KG1 (cell line): ENCODE results near the gene SIX1.

Source experiments
- DNase-seq: peaks from one replicate; lab custom pipeline; 2025; lab: John Stamatoyannopoulos, UW

SIX1 gene

DNA sequence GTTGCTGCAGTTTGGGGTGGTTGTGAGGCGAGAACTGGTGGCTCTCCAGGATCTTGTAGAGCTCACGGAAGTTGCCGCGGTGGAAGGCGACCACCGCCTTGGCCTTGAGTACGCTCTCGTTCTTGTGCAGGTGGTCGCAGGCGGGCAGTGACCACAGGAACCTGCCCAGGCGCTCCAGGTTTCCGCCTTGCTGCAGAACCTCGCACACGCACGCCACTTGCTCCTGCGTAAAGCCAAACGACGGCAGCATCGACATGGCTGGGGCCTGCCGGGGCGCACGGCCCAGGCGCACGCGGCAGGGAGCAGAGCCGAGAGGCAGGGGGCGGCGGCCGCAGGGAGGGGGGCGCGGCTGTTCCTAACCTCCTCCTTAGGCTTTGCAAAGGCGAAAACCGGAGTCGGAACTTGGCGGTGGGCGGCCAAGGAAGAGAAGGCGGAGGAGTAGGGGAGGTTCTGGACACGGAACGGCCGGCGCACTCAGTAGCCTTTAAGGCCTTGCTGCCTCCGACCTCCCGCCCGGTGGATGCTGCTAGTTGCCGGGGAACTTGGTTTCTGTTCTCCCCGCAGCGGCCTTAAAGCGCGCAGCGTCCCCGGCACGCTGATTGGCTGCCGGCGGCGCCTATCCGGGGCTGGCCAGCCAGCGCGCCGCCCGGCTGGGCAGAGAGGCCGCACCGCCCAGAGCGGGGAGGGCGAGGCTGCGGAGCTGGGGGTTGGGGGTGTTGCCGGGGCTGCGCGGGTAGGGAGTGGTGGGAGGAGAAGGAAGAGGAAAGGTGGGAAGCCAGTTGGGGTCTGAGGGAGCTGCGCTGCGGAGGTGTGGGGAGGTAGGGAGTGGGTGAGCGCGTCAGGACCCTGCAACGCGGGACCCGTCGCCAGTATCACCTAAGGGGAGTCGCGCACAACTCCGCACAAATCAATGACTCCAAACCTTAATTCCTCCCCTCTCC, at the start of gene SIX1:
Gene SIX1, minus strand, starts transcription at position 544 of the 941 bp plus-strand sequence. Its CDS starts 288 bp downstream, at position 256.
- no peak for DNase-seq

DNA sequence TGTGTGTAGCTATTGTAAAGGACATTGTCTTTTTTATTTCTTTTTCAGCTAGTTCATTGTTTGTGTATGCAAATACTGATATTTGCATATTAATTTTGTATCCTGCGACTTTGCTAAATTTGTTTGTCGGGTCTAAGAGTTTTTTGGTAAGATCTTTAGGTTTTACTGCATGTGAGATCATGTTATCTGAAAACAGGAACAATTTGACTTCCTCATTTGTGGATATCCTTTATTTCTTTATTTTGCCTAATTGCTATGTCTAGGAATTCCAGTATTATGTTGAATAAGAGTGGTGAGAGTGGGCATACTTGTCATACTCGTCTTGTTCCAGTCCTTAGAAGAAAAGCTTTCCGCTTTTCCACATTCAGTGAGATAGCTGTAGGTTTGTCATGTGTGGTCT, 46.0 kb upstream of the SIX1 start:
- no peak for DNase-seq

DNA sequence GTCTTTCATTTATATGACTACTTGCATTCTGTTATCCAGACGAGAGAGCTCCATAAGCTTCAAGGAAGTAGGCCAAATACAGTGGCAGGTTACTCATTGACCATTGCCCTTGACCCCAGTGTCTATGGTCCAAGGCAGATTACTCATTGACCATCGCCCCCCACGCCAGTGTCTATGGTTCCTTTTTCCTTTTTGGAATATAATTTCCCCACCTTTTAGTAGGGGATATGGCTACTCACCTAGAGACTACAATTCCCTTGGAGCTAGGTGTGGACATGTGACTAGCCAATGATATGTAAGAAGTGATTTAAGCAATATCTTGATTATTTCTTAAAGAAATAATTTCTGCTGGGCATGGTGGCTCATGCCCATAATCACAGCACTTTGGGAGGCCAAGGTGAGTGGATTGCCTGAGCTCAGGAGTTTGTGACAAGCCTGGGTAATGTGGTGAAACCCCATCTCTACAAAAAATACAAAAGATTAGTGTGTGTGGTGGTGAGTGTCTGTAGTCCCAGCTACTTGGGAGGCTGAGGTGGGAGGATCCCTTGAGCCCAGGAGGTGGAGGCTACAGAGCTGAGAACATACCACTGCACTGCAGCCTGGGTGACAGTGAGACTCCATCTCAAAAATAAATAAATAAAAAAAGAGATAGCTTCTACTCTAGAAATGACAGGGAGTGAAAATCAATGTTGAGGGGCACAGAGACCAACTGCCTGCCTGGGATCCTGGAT, 42.3 kb upstream of the SIX1 start:
- DNase-seq: no peak

DNA sequence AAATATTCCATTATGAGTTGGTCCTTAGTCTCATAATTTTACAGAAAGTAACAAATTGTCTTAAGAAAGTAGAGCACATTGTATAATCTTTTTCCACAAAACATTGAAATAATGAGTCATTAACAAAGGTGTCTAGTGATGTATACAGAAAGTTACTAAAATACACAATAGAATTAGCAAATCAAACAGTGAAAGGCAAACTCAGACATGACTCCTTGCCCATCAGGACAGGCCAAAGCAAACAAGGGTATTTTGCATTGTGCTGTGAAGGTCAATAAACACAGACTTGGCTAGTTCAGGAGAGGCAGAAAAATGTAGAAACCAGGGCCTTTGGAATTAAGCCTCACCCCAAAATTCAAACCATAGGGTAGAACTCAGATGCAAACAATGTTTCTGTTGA, 37.6 kb upstream of the SIX1 start:
- DNase-seq: no peak

DNA sequence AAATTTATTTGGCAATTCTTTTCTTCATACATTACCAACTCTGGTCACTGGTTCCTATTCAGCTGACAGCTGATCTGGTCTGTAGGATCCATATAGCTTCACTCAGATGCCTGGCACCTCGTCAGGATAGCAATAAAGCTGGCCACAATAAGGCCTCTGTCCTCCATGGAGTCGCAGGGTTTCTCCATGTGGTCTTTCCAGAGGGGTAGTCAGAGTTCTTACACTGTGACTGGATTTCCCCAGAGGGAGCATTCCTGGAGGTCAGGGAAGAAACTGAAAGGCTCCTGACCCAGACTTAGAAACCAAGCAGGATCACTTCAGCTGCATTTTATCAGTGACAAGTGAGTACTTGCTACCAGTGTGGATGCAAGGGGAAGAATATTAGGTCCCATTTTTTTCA, 34.9 kb upstream of the SIX1 start:
- no peak for DNase-seq

DNA sequence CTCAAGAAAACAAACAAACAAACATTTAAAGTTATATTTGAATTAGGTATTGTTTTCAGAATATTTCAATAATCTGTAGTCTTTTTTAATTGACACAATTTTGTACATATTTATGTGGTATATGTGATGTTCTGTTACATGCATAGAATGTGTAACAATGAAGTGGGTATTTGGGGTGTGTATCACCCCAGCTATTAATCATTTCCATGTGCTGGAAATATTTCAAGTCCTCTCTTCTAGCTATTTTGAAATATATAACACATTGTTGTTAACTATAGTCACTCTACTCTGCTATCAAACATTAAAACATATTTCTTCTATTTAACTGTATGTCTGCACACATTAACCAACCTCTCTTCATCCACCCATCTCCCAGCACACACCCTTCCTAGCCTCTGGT, 32.0 kb upstream of the SIX1 start:
- no peak for DNase-seq

DNA sequence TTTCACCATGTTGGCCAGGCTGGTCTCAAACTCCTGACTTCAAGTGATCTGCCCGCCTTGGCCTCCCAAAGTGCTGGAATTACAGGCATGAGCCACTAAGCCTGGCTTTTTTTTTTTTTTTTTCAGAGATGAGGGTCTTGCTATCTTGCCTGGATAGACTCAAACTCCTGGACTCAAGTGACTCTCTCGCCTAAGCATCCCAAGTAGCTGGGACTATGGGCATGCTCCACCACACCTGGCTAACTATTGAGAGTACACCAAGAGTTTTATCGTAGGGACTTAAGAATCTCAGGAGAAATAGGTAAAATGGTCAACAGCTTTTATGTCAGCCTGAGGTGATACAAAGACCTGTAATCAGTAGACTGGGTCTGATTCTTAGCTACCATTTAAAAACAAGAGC, 31.2 kb upstream of the SIX1 start:
- DNase-seq: no peak

DNA sequence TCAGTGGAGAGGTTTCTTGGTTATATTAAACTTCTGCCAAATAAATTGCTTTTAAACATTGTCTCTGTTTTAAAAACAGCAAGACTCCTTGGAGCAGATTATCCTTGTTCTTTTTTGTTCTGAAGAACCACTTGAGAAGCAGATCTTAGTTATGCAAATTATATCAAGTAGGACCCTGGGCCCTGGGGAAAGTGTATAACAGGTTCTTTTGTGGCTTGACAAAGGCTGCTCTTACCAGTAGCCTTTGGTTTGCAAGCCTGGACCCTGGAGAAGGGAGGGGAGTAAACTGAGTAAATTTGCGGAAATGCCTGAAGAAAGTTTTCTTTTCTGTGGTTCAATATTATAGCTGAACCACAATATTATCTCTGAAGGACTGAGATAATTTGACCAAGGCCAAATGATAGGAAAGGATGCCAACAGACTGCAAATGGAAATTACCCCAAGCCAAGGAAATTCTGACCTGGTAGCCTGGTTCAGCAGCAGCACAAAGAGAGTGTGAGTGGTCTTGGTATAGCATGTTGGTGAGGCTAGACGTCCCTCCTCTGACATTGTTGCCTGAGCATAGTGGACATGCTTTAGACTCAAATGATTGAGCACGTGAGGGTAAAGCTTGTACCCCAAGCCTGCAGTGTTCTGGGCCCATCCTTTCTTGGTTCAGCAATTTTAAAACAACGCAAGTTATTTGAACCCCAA, 30.4 kb upstream of the SIX1 start:
- DNase-seq: no peak

DNA sequence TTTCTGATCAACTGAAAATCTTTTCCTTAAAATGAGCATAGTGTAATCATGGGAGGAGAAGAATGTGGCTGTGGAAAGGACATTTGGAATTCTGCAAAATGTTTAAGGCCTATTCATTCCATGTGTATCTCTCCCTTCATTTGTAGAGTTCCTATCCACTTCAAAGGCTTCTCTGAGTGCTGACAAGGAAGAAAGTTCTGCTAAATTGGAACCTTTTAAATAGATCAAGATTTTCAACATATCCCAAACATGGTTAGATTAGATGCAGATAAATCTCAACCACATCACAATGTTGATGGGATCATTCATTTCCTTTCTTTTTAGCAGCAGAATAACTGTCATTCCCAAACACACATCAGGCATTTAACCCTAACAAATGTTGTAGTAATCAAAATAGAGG, 28.4 kb upstream of the SIX1 start:
- DNase-seq: no peak

DNA sequence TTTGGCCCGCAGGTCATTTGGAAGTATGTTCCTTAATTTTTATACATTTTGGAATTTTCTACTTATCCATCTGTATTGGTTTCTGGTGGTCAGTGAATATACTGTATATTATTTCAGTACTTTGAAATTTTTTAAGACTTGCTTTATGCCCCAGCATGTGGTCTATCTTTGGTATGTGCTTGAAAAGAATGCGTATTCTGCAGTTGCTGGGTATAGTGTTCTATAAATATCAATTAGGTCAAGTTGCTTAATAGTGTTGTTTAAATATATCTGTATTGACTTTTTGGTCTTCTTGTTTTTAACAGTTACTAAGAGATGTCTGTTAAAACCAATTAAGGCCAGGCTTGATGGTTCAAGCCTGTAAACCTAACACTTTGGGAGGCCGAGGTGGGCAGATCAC, 21.7 kb upstream of the SIX1 start:
- DNase-seq: no peak

DNA sequence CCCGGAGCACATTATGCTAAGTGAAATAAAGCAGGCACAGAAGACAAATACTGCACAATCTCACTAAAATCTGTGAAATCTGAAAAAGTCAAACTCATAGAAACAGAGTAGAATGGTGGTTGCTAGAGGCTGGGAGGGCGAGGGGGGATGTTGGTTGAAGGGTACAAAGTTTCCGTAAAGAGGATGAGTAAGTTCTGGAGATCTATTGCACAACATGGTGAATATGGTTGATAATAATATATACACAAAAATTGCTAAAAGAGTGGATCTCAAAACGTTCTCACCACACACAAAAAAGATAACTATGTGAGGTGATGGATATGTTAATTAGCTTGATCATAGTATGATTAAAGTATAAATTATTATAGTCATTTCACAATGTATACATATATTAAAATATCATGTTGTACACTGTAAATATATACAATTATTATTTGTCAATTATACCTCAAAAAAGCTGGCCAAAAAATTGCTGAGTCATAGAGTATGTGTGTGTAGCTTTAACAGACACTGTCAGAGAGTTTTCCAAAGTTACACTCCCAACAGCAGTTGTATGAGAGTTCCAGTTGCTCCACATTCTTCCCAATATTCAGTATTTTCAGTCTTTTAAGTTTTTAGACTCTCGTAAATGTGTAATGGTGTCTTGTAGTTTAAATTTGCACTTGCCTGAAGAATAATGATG, 19.3 kb upstream of the SIX1 start:
- no peak for DNase-seq

DNA sequence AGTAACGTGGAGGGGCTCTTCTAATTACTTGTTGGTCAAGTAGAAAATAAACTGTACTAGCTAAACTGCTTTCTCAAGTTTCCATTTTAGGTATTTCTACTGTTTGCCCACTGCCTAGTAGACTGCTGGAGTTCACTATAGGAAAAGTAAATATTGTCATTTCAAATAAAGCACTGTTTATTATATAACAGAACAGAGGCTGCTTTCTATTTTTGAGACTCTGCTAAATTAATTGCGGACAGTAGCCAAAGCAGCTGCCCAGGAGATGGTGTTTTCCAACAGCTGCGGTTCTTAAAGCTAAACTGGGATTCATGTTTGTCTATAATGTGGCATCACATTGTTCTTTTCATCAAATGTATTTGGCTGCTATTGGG, 15.9 kb upstream of the SIX1 start:
- DNase-seq: no peak

DNA sequence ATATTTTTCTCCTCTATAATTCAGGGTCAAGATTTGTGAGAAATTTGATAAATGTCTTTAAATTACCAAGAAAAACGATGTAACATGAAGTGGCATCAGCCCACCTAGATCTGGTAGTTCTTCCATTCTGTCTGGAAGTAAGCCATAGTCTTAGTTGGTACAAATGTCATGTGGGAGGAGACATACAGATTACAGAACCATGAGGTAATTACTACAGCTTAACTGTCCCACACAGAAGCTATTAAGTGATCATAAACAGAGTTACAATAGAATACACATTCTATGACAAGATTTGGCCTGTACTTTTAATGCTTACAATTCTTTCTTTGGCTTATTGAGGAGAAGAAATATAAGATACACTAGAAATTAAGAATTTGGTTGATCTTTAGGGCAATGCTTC, 13.7 kb upstream of the SIX1 start:
- DNase-seq: no peak

DNA sequence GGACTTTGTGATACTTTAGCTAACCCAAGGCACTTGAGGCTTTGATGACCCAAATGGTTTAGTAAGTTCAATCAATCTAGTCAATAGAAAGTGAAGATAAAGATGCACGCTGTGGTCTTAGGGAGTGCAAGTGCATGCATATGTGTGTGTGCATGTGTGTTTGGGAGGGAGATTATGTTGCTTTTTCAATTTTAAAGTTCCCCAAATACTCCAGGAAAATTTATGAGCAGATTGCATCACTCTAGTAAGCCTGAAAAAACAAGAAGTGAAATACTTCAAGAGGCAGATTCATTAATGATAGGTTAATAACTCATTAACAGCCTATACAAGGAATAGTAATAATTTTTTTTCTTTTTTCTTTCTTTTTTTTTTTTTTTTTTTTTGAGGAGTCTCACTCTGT, 12.4 kb upstream of the SIX1 start:
- DNase-seq: no peak

DNA sequence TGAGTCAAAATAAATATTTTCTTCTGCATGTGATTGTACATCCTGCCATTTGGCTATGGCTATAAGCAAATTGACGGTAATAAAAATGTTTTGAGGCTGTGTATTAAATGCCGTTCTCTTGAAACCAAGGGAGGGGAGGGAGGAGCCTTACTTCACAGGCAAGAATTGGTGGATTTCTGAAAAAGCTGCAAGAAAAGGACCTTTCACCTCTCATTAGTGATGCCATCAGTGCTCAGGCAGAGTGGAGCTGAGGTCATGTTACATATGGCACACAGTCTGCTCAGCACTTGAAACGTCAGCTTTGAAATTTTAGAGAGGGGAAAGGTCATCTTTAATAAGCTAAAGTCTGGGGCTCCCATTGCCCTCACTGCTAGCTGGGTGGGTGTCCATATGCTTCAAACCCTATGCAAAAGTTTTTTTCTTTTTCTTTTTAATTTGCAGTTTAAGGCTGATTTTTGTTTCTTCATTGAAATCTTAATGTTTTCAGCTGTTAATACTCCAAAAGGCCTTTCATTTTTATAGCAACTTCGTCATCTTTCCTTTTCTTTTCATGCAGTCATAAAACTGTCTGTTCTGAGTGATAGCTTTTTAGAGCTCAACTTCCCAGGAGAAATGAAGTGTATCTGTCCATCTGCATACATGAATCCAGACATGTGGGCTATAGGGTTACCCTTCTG, 9.8 kb upstream of the SIX1 start:
- DNase-seq: no peak

DNA sequence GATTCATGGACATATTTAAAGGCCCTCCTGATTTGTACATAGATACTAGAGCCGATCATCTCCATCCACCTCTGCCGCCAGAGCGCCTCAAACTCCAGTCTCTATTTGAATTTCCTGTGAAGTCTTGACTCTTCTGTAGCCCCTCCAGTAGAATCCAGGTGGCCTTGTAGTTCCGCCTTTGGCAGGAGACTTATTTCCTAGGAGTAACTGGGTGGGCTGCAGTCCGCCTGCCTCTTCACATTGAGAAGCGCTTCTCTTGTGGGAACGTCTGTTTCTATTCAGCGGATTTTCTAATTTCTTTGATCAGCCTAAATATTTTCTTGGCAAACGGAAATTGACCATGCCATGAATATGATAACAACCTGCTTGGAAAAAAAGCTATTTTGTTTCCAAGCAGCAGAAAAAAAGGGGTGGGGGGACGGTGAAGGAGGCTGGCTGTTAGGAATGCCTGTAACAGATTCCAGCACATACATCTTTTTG, 9.0 kb upstream of the SIX1 start:
- no peak for DNase-seq

DNA sequence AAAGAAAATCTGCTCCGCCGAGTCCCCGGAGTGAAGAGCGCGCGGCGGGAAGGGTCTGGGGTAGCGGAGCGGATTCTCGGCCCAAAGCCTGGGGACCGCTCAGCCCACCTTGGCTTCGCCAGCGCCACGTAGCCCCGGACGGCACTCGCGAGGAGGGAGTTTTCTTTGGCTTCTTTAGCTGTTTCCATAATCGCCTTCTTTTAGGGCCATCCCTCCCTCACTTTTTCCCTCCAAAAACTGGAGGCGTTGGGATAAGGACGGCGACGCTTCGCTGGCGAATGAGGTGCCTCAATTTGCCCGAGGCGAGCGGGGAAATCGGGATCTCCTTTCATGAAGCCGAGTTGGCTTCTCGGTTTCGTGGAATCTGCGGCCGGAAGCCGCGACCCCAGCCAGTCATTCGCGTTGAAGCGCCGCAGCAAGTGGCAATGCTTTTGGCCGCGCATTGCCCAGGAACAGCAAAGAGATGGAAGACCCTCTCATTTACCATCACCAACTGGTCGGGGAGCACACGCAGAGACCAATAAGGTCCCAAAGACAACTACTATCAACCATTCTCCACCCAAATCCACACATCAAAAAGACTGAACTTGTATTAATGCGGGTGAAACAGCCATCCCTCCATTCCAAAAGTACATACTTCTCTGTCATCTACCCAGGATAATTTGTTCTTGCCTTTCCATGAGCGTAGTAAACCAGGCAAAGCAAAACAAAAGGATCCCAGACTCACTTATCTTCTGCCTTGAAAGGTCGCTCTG, 8.4 kb upstream of the SIX1 start:
- DNase-seq: no peak

DNA sequence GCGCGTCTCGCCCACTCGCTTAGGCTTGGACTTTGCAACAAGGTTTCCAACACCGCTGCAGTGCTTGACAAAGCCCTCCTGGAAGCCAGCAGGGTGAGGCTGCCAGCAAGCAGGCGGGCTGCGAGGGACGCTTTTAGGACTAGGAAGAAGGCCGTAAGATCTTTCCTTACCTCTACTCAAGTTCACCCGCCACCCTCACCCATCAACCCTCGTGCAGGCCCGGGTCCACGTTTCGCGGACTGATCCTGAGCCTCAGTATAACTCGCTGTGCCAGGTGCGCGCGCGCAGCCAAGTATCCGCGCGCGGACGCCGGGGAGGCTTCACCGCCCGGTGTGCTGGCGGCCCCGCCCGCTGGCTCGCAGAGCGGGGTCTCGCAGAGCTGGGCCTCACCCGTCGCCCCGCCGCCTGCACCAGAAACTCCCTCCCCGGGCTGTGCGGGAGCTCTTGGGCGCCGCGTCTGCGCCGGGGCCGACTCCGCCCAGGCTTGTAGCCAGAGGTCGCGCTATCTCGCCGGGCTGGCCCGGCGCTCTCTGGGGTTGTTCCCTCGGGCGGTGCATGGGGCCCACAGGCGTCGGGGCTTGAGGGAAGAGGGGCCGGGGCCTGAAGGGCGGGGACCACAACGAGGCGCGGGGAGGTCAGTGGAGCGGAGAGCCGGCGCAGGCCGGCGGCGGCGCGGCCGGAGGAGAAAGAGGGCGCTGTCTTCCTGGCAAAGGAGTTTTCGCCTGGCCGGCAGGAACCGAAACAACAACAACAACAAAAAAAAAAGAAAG, 7.6 kb upstream of the SIX1 start:
- no peak for DNase-seq

DNA sequence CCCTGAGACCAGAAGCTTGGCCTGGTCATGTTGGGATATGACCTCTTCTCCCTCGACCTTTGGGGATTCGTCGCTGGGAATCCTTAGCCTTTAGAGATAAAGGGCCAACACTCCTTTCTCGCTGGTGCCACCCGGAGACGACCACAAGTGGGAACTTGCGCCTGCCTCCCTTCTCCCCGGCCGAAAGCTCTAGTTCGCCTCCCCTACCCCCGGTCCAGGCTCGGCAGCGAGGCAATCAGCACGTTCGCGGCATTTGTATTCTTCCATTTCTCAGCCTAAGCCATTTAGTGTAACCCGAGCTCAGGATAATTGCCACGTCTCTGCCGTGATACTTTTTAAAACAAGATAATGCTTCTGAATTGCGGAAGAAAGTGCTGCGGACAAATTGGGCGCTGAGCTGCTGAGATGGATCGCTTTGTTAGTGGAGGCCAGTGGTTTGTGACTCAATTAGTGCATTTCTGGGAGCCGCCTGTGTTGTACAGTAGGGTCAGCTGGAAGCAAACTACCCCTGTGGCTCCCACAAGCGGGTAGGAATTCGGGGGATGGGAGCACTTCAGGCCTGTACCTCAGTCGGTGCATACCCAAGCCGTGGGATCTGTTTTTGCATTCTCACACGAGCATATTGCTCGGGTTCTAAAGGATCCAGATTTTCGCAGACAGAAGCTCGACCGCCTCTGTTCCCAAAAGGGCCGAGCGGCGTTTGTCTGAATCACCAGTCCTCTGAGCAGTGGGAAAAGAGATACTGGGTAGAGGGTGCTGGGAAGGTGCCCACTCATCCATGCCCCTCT, 6.8 kb upstream of the SIX1 start:
- DNase-seq: no peak
